GM18867 (cell line): ENCODE measurements around the gene FALEC.
A peak's percentile ranks its signal among the peaks of the same experiment; 100 is the strongest.

Experiments
- ATAC-seq: cut with Tn5 transposase; IDR thresholded peaks from one replicate; pipeline ENCODE4 v1.9.1; 2021; ENCODE audit warnings: mild to moderate bottlenecking, moderate library complexity; ENCODE audit not compliant: unreplicated experiment

The FALEC gene

DNA sequence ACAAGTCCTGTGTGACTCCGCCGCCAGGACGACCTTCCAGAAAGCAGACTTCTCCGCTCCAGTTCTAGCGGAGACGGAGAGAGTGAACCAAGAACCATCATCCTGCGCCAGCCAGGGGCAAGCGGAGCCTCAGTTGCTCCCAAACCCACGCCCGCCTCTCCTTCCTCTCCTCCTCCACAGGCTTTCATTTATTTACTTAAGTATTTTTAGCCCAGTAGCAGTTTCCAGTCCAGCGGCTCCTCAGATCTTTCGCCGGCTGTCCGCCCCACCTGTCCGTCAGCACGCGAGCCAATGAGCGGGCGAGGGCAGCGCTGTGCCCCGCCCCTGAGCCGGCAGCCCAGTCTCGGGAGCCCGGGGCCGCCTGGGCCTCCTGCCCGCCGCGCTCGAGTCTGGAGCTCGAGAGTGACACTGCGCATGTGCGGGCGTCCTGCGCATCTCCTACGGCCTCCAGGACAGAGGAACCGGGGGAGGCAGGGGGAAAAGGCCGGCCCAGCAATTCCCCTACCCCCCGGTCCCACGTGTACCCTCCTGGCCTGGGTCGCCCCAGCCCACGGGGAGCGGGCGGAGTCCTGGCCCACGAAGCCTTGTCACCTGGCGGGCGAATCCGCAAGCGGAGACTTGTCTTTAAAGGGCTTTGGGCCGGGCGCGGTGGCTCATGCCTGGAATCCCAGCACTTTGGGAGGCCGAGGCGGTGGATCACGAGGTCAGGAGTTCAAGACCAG, at the start of gene FALEC:
Gene FALEC, plus strand, starts transcription at position 425 of the 722 bp plus-strand sequence.
- ATAC-seq = peak; percentile 96

DNA sequence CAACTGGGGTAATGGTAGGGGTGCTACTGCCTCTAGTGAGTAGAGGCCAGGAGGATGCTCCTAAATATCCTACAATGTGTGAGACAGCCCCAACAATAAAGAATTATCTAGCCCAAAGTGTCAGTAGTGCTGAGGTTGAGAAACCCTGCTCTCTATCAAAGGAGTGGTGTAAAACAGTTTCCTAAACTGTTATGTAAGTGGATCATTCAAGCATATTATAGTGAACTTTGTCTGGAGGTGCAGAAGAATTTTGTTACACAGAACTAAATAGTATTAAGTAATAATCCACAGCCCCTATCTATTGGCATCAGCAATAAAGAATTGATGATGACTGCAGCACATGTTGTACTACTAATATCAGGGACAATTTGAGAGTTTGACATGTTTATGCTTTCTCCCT, 48.6 kb upstream of the FALEC start:
- ATAC-seq = no peak

DNA sequence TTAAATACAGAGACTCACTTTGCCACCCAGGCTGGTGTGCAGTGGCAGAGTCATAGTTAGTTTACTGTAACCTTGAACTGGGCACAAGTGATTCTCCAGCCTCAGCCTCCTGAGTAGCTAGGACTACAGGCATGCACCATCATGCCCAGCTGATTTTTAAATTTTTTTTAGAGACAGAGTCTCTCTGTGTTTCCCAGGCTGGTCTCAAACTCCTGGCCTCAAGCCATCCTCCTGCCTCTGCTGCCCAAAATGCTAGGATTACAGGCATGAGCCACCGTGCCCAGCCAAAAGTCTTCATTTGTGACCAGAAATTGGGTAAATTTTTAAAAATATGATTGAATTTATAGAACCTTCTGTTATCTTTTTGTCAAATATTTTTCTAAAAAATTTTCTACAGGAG, 46.3 kb upstream of the FALEC start:
- no peak for ATAC-seq

DNA sequence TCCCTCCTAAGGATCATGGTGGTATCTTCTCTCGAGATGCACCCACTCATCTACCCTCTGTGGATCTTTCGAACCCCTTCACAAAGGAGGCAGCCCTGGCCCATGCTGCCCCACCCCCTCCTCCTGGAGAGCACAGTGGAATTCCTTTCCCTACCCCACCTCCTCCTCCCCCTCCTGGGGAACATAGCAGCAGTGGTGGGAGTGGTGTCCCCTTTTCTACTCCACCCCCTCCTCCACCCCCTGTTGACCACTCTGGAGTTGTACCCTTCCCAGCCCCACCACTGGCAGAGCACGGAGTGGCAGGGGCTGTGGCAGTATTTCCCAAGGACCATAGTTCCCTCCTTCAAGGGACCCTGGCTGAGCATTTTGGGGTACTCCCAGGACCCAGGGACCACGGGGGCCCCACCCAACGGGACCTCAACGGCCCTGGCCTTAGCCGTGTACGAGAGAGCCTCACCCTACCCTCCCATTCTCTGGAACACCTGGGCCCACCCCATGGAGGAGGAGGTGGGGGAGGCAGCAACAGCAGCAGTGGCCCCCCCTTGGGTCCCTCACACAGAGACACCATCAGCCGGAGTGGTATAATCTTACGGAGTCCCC, 42.9 kb upstream of the FALEC start:
- no peak for ATAC-seq

DNA sequence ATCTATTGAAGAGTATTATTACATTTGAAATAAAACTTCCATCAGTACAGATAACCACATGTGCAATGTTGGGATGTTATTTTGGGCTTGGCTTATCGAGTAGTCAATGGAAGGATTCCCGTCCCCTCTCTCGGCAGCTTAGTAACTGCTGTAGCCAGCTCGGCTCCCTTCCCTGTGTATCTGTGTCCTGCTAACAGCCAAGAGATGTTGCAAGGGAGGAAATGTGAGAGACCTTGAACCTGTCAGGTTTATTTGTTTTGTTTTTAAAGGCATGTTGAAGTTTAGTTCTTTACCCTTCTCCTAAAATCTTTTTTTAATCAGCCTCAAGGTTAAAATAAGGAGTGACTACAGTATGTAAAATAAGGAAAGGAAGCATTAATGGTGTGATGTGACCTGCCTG, 41.9 kb upstream of the FALEC start:
- ATAC-seq = no peak

DNA sequence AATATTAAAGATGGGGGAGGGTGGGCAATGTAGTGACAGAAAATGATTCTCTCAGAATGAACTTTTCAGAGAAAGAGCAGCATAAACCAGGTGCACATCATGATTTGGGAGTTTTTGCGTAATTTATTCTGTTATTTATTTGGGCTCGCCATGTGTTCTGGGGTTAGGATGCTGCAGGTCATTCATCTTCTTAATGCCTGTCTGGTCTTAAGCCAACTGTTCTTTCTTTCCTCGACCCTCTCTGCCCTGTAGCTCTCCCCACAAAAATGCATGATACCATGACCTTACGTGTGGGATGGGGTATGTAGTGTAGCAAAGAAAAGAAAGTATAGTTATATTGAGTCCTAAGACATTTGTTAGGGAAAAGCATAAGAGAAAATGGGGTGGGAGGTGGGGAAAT, 40.7 kb upstream of the FALEC start:
- ATAC-seq = no peak

DNA sequence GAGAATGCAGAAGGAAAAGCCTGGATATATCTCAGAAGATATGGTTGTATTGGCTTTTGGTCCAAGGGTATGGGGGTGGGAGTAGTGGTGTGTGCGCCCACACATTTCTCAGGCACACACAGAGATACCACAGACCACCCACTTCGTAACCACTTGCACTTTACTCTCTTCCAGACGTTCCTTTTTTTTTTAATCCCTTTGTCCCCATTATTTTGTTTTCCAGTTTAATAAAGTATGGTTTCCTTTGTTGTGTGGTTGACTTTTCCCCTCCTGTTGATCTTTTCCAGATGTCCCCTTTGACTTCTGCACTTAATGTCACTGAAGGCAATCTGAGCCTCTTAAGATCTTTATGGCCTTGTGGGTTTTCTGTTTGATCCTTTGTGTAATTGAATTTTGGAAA, 38.8 kb upstream of the FALEC start:
- ATAC-seq = no peak

DNA sequence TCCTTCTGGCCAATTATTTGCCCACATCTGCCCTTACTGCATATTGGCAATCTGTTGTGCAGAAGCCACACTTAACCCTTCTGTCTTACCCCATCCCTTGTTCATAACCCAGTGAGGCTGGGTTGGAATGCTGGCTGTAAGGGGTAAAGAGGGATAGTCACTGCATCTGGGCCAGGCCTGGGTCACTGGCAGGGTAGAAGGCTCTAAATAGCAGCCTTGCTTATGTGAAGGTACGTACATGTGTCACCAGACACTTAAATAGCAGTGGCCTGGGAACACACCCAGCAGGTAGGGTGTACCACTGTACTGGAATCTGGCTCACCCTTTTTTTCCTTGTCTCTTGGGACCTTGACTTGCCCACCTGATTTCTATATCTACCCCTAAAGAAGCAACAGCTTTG, 38.2 kb upstream of the FALEC start:
- ATAC-seq = no peak

DNA sequence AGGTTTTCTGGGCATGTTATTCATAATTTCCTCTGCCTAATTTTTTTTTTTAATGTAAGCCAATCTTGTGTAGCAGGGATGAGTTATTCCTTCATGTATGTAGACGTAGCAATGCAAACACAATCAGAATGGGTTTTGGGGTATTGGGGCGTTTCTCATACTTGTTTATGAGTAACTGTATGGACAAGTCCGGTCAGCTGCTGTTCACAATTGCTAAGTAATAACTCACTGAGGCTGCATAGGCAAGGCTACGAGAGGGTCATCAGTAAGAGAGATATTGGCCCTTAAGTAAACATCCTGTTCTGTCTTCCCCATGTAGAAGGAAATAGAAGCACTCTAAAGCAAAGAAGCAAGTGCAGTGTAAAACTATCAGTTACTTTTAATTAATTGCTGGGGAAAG, 37.8 kb upstream of the FALEC start:
- no peak for ATAC-seq

DNA sequence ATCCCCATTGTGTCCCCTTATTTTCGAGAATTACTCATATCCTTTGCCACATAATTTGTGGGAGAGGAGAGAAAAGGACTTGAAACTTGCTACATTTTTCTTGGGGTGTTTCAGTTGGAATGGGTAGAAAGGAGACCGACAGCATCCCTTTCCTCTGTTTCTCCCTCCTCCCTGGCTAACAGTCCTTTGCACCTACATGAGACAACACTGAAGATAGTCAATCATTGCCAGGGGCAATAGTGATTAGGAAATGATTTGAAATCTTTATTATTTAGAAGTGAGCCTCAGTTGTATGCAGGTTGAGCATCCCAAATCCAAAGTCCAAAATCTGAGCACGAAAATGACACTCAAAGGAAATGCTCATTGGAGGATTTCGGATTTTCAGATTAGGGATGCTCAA, 36.2 kb upstream of the FALEC start:
- no peak for ATAC-seq

DNA sequence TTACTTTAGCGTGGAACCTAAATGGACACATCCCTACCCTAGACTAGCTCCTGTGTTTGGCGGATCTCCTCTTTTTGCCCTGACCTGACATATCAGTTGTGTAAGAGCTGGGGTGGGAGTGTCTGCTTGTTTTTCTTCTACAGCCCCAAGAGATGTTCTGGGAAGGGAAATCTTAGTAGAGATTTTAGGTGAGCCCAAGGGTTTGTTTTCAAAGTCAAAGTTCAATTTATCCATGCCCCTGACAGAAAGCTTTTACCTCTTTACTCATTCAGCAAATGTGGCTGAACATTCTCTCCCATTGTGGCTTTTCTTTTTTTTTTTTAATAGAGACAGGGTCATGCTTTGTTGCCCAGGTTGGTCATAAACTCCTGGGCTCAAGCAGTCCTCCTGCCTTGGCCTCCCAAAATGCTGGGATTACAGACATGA, 35.6 kb upstream of the FALEC start:
- ATAC-seq = no peak

DNA sequence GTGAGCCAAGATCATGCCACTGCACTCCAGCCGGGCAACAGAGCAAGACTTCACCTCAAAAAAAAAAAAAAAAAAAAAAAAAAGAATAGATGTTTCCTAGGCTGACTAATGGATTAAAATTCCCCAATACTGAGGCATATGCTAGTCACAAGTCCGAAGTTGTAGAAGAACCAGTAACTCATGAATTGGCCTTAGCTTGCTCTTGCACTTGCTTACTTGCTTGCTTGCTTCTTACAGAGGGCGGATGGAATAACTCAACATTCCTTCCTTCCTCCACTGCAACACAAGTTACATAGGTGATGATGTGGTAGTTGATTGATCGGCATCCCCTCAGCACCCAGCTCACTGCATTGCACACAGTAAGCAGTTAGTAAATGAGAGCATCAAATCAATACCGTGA, 31.1 kb upstream of the FALEC start:
- ATAC-seq = no peak

DNA sequence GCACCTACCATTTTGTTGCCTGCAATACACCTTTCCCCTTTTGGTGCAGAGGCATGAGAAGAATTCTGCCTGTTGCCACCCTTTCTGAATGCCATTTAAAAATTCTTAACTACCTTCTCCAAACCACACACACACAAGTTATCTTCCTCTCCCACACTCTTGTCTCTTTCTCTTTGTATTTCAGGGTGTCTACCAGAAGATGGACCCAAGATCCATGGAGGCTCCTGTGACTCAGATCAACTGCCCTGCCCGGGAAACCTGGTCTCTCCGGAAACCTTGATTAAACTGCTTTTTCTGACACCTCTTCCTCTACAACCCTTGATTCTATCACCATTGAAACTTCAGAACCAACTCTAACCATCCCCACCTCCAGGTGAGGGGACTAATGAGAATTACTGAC, 30.7 kb upstream of the FALEC start:
- ATAC-seq = no peak

DNA sequence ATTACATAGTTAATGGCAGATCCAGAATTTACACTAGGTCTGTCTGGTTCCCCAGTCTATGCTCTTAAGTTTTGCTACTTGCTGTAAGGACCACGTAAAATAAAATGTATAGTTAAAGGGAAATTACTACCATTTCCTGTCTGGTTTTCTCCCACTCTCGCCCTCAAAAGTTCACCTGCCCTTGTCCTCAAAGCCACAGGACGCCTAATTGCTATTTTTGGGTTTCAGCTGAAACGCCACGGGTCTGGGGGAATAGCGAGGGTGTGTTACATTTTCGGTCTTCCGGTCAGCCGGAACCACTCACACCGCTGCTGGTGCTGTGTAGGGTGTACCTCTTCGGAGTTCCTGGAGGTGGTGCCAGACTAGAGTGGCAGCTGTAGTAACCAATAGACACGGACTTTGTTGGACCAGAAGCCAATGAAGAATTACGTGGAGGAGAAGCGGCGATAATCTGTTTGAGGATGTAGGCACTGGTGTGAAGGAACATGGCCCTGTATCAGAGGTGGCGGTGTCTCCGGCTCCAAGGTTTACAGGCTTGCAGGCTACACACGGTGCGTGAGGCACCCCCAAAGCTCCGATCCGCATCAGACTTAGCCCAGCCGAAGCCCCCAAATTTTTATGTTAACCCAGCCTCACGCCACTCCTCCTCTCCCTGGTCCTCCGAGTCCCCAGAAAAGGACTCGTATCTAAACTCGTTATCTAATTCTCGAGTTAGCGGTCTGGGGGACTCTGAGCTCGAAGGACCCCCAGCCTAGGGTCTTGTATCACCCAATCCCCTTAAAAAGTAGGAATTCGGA, 28.4 kb upstream of the FALEC start, which contains the start of gene TARS2:
Gene TARS2, plus strand, starts transcription at position 454 of the 797 bp plus-strand sequence. Its CDS starts 32 bp downstream, at position 486.
- ATAC-seq = peak; percentile 100

DNA sequence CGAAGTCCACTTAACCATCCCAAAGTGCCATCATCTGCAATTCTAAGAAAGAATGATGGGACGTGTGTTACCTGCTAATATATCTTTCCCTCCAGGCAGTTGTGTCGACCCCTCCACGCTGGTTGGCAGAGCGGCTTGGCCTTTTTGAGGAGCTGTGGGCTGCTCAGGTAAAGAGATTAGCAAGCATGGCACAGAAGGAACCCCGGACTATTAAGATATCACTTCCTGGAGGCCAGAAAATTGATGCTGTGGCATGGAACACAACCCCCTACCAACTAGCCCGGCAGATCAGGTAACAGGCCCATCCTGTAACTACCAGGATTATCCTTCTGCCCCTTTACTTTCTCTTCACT, 27.8 kb upstream of the FALEC start:
- no peak for ATAC-seq

DNA sequence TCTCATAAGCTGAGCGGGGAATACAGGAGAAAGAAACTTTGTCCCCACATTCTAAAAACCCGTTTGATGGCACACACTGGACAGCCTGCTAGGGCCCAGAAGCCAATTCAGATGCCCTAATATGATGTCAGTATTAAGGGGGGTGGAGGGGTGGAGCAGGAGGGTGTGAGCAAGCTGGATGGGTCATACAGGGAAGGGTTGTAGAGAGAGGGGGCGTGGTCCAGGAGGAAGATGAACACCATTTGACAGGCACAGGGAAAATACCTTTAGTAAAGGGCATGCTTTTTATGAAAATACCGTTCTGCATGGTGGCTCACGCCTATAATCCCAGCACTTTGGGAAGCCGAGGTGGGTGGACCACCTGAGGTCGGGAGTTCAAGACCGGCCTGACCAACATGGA, 22.4 kb upstream of the FALEC start:
- no peak for ATAC-seq

DNA sequence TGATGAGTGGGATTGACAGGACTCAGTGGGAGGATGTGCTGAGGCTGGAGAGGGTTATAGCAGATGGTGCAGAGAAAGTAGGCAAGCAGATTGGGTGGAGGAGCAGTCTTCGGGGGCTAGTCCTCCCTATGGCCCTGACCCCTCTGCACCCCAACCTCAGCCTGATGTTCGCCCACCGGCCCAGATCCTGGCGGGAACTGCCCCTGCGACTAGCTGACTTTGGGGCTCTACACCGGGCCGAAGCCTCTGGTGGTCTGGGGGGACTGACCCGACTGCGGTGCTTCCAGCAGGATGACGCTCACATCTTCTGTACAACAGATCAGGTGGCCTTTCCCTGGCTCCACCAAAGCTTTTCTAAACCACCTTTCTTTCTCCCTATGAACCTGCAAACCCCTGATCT, 17.2 kb upstream of the FALEC start:
- ATAC-seq = no peak

DNA sequence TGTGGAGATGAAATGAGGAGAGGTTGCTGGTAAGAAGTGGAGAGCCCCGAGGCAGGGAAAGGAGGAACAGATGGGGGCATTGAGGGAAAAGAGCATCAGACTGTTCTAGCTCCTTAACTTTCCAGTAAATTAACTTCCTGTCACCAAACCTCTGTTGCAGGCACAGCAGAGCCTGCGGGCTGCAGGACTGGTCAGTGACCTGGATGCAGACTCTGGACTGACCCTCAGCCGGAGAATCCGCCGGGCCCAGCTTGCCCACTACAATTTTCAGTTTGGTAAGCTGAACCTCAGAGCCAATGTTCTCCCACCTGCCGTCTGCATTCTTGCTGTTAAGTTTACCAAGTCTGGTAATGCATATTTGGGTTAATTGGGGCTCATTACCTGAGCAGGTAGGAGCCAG, 10.1 kb upstream of the FALEC start:
- no peak for ATAC-seq

DNA sequence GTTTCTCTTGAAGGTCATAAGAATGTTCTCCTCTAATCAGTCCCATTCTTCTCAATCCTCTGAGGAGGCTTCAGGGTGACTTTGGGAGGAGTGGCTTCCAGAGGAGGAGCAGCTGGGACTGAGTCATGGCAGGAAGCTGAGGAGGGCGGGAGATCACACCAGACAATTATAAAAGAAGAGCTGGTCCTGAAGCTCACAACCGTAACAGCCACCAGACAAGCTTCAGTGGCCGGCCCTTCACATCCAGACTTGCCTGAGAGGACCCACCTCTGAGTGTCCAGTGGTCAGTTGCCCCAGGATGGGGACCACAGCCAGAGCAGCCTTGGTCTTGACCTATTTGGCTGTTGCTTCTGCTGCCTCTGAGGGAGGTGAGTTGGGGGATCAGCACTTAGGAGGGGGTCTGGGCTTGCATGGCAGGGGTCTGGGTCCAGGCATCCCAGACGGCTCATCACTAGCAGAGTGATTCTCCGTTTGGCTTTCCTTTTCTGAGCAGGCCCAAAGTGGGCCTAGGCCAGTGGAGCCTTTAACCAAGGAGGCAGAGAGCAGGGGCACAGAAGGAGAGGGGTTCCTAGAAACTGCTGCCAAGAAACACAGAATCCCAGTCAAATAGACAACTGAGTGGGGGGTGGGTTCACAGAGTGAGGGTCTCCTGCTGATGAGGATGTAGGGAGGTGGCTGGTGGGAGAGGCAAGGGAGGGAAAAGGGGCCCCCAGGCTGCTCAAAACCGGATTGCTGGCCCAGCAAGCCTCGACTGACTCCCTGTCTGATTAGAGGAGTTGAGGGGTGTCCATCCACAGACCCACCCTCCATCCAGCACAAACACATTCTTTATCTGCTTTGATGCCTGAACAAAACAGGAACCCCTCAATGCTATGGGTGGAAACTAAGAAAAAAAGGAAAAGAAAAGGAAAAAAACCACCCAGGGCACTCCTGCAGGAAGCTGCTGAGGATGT, 7.4 kb upstream of the FALEC start, which contains the start of gene ECM1:
Gene ECM1, plus strand, starts transcription at position 198 of the 953 bp plus-strand sequence. Its CDS starts 101 bp downstream, at position 299.
- no peak for ATAC-seq

DNA sequence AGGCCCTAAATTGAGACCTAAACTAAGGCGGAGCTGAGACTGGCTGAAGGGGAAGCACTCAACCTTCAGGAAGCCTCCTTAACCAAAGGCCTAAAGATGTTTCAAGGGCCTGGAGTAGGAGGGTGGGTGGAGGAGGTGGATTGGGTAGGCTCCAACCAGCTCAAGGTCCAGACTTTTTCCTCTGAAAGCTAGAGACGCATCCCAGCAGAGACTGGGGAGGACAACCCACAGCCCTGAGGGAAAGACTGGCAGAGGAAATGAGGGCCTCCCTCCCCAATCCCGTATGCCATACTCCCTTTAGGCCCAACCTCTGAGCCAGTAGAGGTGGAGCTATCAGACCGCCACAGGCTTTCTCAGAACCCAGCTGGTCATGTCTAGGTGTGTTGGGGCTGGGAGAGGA, 6.6 kb upstream of the FALEC start:
- ATAC-seq = no peak

DNA sequence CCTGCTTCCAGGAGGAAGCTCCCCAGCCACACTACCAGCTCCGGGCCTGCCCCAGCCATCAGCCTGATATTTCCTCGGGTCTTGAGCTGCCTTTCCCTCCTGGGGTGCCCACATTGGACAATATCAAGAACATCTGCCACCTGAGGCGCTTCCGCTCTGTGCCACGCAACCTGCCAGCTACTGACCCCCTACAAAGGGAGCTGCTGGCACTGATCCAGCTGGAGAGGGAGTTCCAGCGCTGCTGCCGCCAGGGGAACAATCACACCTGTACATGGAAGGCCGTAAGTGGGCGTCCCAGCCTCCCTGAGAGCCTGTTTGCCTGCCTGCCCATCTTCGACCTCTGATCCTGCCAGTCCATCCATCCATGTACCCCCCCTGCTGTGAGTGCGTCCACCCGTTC, 4.0 kb upstream of the FALEC start:
- no peak for ATAC-seq
